GM20000 (cell line): ENCODE data around the gene GUCA2A.

Experiments
- DNase-seq: peaks from one replicate; pipeline ENCODE4 v3.0.0; 2012; ENCODE audit warnings: low spot score
- TF ChIP-seq, protein P1 (sequence below): IDR thresholded peaks from 2 replicates; pipeline ENCODE4 v1.5.1; 2012; ENCODE audit warnings: mild to moderate bottlenecking, control low read depth; ENCODE audit errors: extremely low read depth, missing control alignments

The GUCA2A gene

DNA sequence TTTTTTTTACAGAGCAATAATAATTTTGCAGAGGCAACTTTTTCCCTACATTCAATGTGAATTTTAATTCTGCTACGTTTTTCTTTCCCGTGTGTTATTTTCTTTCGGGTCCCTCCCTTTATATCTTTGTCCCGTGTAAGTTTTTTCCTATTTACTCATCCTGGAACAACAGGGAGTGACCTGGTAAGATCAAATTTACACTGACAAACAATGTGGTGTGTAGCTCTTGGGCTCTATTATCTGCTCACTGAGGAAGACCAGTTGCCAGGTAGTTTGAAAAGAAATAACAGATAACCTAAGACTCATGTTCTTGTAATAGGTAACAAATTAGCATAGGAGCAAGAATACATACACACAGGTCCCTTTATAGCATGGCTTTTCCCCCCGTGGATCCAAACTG lies 33.7 kb upstream of the GUCA2A start:
- DNase-seq, result no peak
- TF ChIP-seq, protein P1, sequence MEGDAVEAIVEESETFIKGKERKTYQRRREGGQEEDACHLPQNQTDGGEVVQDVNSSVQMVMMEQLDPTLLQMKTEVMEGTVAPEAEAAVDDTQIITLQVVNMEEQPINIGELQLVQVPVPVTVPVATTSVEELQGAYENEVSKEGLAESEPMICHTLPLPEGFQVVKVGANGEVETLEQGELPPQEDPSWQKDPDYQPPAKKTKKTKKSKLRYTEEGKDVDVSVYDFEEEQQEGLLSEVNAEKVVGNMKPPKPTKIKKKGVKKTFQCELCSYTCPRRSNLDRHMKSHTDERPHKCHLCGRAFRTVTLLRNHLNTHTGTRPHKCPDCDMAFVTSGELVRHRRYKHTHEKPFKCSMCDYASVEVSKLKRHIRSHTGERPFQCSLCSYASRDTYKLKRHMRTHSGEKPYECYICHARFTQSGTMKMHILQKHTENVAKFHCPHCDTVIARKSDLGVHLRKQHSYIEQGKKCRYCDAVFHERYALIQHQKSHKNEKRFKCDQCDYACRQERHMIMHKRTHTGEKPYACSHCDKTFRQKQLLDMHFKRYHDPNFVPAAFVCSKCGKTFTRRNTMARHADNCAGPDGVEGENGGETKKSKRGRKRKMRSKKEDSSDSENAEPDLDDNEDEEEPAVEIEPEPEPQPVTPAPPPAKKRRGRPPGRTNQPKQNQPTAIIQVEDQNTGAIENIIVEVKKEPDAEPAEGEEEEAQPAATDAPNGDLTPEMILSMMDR, result no peak

DNA sequence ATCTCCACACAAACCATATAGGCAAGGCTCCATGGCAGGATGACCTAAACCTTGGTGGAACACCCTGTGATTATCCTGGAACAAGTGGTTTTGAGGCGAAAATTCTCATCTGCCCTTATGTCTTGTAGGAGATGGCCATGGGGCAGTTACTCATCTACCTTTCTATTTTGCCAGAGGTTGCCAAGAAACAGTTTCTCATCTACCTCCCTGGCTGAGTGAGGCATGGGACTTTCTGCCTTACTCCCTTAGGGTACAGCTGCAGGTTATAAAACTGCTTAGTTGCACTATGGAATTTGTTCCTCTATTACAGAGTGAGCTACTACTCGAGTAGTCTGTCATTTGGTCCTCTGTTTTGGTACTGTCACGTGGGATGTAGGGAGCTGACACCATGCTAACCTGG lies 31.3 kb upstream of the GUCA2A start:
- TF ChIP-seq, protein P1, result no peak
- DNase-seq, result no peak

DNA sequence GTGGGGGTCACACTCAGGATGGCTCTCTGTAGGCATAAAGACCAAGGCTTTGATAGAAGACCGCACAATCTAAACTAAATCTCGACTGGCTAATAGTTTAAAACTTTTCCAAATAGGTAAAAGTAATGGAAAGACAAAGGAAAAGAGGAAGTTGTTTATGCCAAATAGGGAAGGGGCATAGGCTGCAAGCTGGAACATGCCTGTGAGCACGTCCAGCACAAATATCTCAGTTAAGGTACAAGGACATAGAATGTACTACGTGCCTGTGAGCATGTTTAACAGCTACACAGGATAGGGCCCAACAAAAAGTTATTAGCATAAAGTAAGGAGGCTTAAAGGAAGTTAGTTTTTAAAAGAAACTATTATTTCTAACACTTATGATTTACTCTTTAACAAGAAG lies 27.6 kb upstream of the GUCA2A start:
- DNase-seq, result no peak
- TF ChIP-seq, protein P1, result no peak

- no peak for DNase-seq
- TF ChIP-seq, protein P1, result no peak
Observed at GRCh38 chr1:42191319-42191718, 26.8 kb upstream of the GUCA2A start.

- TF ChIP-seq, protein P1, result no peak
- DNase-seq, result no peak
Observed at GRCh38 chr1:42189931-42190853, 25.6 kb upstream of the GUCA2A start.

- no peak for DNase-seq
- TF ChIP-seq, protein P1, result no peak
Observed at GRCh38 chr1:42186152-42186551, 21.6 kb upstream of the GUCA2A start.

DNA sequence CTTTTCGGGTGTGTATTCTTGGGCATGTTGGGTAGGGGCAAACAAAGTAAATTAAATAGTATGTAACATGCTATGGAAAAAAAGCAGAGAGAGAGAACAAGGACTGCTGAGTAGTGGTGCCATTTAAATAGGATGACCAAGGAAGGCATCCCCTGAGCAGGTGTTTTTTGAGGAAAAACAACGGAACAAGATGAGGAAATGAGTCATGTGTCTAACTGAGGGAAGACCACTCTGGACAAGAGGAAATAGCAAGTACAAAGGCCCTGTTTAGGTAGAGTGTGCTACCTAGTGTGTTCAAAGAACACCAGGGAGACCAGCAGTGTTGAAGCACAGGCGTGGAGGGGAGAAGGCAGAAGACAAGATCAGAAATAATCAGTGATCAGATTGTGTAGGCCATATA lies 20.1 kb upstream of the GUCA2A start:
- TF ChIP-seq, protein P1, result no peak
- no peak for DNase-seq
